ENCODE measurements around the gene GFRA4.

DNA sequence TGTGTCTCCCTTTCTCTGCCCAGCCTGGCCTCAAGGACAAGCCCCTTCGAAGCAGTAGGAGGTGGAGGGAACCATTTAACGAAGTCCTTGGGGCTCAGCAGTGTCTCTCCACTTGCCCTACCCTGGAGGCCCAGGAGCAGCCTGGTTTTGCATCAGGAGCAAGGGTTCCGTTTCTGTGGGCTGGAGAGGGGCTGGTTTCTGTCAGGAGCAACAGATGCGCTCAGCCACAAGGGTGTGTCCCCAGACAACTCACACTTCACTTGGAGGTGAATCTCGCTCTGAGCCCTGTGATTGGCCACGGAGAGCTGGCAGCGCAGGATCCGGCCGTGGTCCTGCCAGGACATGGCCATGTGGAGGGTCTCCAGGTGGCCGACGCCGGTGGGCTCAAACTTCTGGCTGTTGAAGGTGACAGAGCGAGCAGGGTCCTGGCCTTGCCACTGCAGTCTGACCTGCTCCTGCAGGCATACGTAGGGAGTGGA lies 42.3 kb upstream of the GFRA4 start:
- TF ChIP-seq, protein P1, sequence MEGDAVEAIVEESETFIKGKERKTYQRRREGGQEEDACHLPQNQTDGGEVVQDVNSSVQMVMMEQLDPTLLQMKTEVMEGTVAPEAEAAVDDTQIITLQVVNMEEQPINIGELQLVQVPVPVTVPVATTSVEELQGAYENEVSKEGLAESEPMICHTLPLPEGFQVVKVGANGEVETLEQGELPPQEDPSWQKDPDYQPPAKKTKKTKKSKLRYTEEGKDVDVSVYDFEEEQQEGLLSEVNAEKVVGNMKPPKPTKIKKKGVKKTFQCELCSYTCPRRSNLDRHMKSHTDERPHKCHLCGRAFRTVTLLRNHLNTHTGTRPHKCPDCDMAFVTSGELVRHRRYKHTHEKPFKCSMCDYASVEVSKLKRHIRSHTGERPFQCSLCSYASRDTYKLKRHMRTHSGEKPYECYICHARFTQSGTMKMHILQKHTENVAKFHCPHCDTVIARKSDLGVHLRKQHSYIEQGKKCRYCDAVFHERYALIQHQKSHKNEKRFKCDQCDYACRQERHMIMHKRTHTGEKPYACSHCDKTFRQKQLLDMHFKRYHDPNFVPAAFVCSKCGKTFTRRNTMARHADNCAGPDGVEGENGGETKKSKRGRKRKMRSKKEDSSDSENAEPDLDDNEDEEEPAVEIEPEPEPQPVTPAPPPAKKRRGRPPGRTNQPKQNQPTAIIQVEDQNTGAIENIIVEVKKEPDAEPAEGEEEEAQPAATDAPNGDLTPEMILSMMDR (IDR thresholded peaks at IDR 0.05; ENCODE audit: poor library complexity), result no peak
- TF ChIP-seq EZH2 (IDR thresholded peaks at IDR 0.05; ENCODE audit: borderline replicate concordance) (no peak), EZH2phosphoT487 (IDR thresholded peaks at IDR 0.05; ENCODE audit: low read depth, severe bottlenecking, unreplicated experiment) (no peak)
